ENCODE measurements around the gene RGS7BP. TPM values are rescaled to one million over a fixed set of nuclear protein-coding genes. Genes with fewer than 3 reads are reported as not detected.

Gene RGS7BP
- total RNA-seq, 4 donors from 2014 or later = 2.3 to 19.4 (median 7.2) TPM

DNA sequence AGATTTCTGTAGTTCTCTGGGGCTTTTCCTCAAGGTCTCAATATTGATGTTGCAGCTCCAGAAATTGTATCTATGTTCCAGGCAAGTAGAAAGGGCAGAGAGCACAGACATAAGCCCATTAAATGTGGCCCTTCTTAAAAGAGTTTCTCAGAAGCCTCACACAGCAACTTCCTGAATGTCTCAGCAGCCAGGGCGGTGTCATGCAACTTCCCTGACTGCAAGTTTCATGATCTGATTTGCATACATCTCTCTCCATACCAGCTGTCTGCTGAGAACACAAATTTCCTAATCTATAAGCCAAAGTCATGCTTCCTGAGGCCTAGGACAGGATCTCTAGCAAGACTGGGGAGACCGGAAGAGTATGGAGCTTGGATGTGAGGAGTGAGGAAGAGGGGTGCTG lies 13.0 kb downstream of the RGS7BP start:
- TF ChIP-seq, protein P1, sequence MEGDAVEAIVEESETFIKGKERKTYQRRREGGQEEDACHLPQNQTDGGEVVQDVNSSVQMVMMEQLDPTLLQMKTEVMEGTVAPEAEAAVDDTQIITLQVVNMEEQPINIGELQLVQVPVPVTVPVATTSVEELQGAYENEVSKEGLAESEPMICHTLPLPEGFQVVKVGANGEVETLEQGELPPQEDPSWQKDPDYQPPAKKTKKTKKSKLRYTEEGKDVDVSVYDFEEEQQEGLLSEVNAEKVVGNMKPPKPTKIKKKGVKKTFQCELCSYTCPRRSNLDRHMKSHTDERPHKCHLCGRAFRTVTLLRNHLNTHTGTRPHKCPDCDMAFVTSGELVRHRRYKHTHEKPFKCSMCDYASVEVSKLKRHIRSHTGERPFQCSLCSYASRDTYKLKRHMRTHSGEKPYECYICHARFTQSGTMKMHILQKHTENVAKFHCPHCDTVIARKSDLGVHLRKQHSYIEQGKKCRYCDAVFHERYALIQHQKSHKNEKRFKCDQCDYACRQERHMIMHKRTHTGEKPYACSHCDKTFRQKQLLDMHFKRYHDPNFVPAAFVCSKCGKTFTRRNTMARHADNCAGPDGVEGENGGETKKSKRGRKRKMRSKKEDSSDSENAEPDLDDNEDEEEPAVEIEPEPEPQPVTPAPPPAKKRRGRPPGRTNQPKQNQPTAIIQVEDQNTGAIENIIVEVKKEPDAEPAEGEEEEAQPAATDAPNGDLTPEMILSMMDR (IDR thresholded peaks at IDR 0.05) = no peak
- TF ChIP-seq POLR2A (IDR thresholded peaks at IDR 0.05) = no peak
- Histone ChIP-seq H3K4me1 (no peaks in the 10 kb centered on the region), H3K27ac (no peak overlapping the region)

DNA sequence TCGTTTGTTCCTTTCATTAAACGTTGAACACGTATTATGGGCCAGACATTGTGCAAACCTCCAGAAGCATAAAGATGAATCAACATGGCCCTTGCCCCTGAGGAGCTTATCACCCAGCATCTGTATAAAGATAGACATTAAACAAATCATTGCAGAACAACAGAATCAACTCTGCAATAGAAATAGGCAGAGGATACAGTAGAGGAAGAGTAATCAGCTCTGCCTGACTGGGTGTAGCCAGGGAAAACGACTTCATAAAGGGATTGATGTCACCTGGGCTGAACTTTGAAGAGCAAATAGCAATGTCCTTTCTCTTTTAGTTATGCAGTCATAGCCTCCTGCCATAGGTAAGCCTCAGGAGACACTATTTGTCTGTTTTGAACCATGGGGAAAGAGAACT lies 13.4 kb downstream of the RGS7BP start:
- Histone ChIP-seq H3K9me3 (no peaks in the 10 kb centered on the region), H3K27me3 (no peaks in the 10 kb centered on the region), H3K4me1 (no peaks in the 10 kb centered on the region), H3K4me3 (no peak overlapping the region), H3K36me3 (no peaks in the 10 kb centered on the region), H3K27ac (no peak overlapping the region)
- TF ChIP-seq, protein P1 (IDR thresholded peaks at IDR 0.05) = no peak
- no peak for TF ChIP-seq POLR2A (IDR thresholded peaks at IDR 0.05)
- intact Hi-C loops (cut with DNase I; ENCODE audit: low total_unique reads) = no loop called here
- DNase-seq = no peak

More for the DNA sequence above, 13.0 kb downstream of the RGS7BP start:
- Histone ChIP-seq H3K36me3 (no peaks in the 10 kb centered on the region), H3K27me3 (no peaks in the 10 kb centered on the region), H3K4me3 (no peak overlapping the region), H3K9me3 (no peaks in the 10 kb centered on the region)
- no peak for DNase-seq
- intact Hi-C loops (cut with DNase I; ENCODE audit: low total_unique reads) = no loop called here

DNA sequence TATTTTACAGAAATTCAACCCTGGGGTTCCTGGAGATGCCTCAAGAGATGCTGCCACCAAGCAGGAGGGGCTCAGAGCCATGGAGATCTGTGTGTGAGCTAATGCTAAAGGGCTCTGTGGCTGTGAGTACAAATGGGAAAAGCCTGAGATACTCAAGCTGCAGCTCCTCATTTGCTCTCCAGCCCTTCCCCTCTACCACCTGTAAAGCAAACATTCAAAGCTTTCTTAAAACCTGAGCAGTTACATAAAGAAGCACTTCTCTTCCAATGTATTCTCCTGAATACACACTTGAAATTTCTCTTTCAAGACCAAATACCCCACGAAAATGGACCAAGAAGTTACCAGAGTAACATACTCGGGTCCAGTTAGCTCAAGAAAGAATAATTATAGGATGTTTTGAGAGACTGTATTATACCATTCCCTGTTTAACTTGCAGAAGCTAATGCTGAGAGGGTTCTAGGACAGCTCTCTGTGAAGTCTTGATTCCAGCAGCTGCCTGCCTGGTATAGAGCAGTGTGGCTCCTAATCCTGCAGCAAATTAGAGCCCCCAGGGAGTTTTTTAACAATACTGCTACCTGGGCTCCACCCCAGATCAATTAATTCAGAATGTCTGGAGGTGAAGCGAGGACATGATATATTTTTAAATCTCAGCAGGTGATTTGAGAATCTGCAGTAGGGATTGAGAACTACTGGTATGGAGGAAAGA lies 21.1 kb downstream of the RGS7BP start:
- H3K36me3 ChIP-seq = no peaks in the 10 kb centered on the region
- intact Hi-C loops (cut with DNase I; ENCODE audit: low total_unique reads) = no loop called here
- no peaks in the 10 kb centered on the region for H3K27me3 ChIP-seq
- no peak overlapping the region for H3K4me3 ChIP-seq
- H3K9me3 ChIP-seq = no peaks in the 10 kb centered on the region
- H3K4me1 ChIP-seq = no peaks in the 10 kb centered on the region
- TF ChIP-seq, protein P1 (IDR thresholded peaks at IDR 0.05) = no peak
- TF ChIP-seq POLR2A (IDR thresholded peaks at IDR 0.05) = no peak
- H3K27ac ChIP-seq = no peak overlapping the region
- no peak for DNase-seq

- no peaks in the 10 kb centered on the region for H3K36me3 ChIP-seq
- H3K9me3 ChIP-seq = no peaks in the 10 kb centered on the region
- H3K27me3 ChIP-seq = no peaks in the 10 kb centered on the region
- H3K27ac ChIP-seq = no peak overlapping the region
- H3K4me3 ChIP-seq = no peak overlapping the region
- TF ChIP-seq, protein P1 (IDR thresholded peaks at IDR 0.05) = no peak
- TF ChIP-seq POLR2A (IDR thresholded peaks at IDR 0.05) = no peak
- H3K4me1 ChIP-seq = no peaks in the 10 kb centered on the region
- intact Hi-C loops (cut with DNase I; ENCODE audit: low total_unique reads) = no loop called here
- DNase-seq = no peak
These were observed 24.3 kb downstream of the RGS7BP start for GRCh38 chr5:64530076-64530475.

DNA sequence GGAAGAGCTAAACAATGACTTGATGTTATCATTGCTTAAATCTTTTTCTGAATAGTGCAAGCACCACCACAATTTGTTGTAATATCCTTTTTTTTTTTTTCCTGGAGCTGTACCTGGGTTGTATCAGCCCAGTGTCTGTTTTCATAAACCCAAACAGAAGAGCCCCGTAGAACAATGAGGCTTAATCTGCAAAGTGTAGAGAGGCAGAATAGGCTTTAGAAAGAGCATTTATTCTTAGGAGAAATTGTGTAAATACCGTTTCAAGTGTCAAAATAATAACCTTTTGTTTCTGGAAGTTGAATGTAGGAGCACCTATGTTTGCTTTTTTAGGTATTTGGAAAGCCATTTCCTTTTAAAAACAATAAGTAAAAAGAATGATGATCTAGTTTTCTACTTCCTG lies 26.4 kb downstream of the RGS7BP start:
- no peak overlapping the region for H3K27ac ChIP-seq
- TF ChIP-seq, protein P1 (IDR thresholded peaks at IDR 0.05) = no peak
- no peak for TF ChIP-seq POLR2A (IDR thresholded peaks at IDR 0.05)
- intact Hi-C loops (cut with DNase I; ENCODE audit: low total_unique reads) = no loop called here

More for the DNA sequence above, 26.4 kb downstream of the RGS7BP start:
- Histone ChIP-seq H3K4me1 (no peaks in the 10 kb centered on the region), H3K36me3 (no peaks in the 10 kb centered on the region), H3K27me3 (no peaks in the 10 kb centered on the region), H3K4me3 (no peak overlapping the region), H3K9me3 (no peaks in the 10 kb centered on the region)
- no peak for DNase-seq
